IPS-18c (cell line): Measurements from ENCODE around the gene CPNE6.

Experiments used
- H3K4me3 ChIP-seq: 2 replicates; pipeline ENCODE4 v1.7.0; 2013; ENCODE audit warnings: low read depth, mild to moderate bottlenecking, low read length, moderate library complexity; ENCODE audit not compliant: insufficient read depth
- H3K9me3 ChIP-seq: one replicate; pipeline ENCODE4 v1.6.1; 2013; ENCODE audit warnings: mild to moderate bottlenecking, low read length, moderate library complexity; ENCODE audit not compliant: control insufficient read depth, insufficient read depth

CPNE6 gene

GRCh38 chr14:24077086-24077485, 5.7 kb downstream of the CPNE6 start:
- Histone ChIP-seq H3K9me3 (no peaks in the 10 kb centered on the region), H3K4me3 (no peak overlapping the region)

GRCh38 chr14:24078146-24078545, 6.8 kb downstream of the CPNE6 start:
- Histone ChIP-seq H3K4me3 (no peak overlapping the region), H3K9me3 (no peaks in the 10 kb centered on the region)

GRCh38 chr14:24079491-24080141, 8.3 kb downstream of the CPNE6 start:
- H3K4me3 ChIP-seq, result no peak overlapping the region
- H3K9me3 ChIP-seq, result no peaks in the 10 kb centered on the region

- Histone ChIP-seq H3K9me3 (no peaks in the 10 kb centered on the region), H3K4me3 (no peak overlapping the region)
Observed at GRCh38 chr14:24080142-24080530, 8.8 kb downstream of the CPNE6 start.

- H3K4me3 ChIP-seq, result peak overlapping the region; percentile 67
- H3K9me3 ChIP-seq, result no peaks in the 10 kb centered on the region
Observed at GRCh38 chr14:24080888-24081738, 9.8 kb downstream of the CPNE6 start.

- no peaks in the 10 kb centered on the region for H3K9me3 ChIP-seq
- H3K4me3 ChIP-seq, result peak overlapping the region; percentile 67
Observed at GRCh38 chr14:24081739-24082211, 10.4 kb downstream of the CPNE6 start.

GRCh38 chr14:24082411-24083080, 11.2 kb downstream of the CPNE6 start:
- Histone ChIP-seq H3K9me3 (no peaks in the 10 kb centered on the region), H3K4me3 (no peak overlapping the region)

GRCh38 chr14:24083462-24083861, 12.1 kb downstream of the CPNE6 start:
- Histone ChIP-seq H3K4me3 (no peak overlapping the region), H3K9me3 (no peaks in the 10 kb centered on the region)

- Histone ChIP-seq H3K4me3 (no peak overlapping the region), H3K9me3 (no peaks in the 10 kb centered on the region)
Observed at GRCh38 chr14:24084440-24084839, 13.1 kb downstream of the CPNE6 start.

- Histone ChIP-seq H3K9me3 (no peaks in the 10 kb centered on the region), H3K4me3 (no peak overlapping the region)
Observed at GRCh38 chr14:24085215-24085614, 13.9 kb downstream of the CPNE6 start.

GRCh38 chr14:24086193-24086955, 15.0 kb downstream of the CPNE6 start:
- no peaks in the 10 kb centered on the region for H3K9me3 ChIP-seq
- no peak overlapping the region for H3K4me3 ChIP-seq

GRCh38 chr14:24087004-24087403, 15.6 kb downstream of the CPNE6 start:
- H3K9me3 ChIP-seq, result no peaks in the 10 kb centered on the region
- no peak overlapping the region for H3K4me3 ChIP-seq

- H3K9me3 ChIP-seq, result no peaks in the 10 kb centered on the region
- H3K4me3 ChIP-seq, result no peak overlapping the region
Observed at GRCh38 chr14:24088095-24088494, 16.7 kb downstream of the CPNE6 start.

GRCh38 chr14:24089890-24090289, 18.5 kb downstream of the CPNE6 start:
- Histone ChIP-seq H3K9me3 (no peaks in the 10 kb centered on the region), H3K4me3 (no peak overlapping the region)

- Histone ChIP-seq H3K4me3 (no peak overlapping the region), H3K9me3 (no peaks in the 10 kb centered on the region)
Observed at GRCh38 chr14:24092110-24092504, 20.7 kb downstream of the CPNE6 start.

- H3K4me3 ChIP-seq, result no peak overlapping the region
- no peaks in the 10 kb centered on the region for H3K9me3 ChIP-seq
Observed at GRCh38 chr14:24092505-24093206, 21.3 kb downstream of the CPNE6 start.
